GM19193 (cell line): ENCODE data around the gene HDAC1.

Experiments used
- POLR2A ChIP-seq: IDR thresholded peaks from 4 replicates; pipeline ENCODE4 v1.6.1; 2011; ENCODE audit not compliant: insufficient read depth, insufficient read length; ENCODE audit errors: extremely low read depth

The HDAC1 gene

DNA sequence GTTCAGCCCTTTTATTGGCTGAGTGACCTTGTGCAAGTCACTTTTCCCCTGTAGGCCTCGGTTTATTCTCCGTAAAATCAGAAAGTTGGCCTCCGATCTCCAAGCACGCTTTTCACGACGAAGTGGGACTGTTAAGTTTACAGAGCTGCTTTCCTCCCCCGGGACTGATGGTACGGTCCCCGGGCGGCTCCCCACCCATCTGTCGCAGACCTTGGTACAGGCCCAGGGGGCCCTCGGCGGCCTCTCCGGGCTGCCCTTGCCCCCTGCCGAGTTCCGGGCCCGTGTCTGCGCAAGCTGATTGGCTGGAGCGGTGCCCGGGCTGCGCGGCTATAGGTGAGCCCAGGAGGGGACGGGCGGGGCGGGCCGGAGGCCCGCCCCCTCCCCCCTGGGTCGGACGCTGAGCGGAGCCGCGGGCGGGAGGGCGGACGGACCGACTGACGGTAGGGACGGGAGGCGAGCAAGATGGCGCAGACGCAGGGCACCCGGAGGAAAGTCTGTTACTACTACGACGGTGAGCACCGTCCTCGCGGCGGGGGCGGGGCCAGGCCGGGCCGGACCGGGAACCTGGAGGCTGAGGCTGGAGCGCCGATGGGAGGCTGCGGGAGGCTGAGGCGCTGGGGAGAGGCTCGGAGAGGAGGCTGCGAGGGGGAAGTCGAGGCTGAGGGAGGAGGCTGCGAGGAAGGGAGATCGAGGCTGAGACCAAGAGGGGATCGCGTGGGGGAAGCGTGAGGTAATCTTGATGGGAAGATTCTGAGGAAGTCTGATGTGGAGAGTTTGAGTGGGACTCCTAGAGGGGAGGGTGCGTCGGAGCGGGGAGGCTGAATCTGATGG, at the start of gene HDAC1:
Gene HDAC1, plus strand, starts transcription at position 376 of the 831 bp plus-strand sequence. Its CDS starts 87 bp downstream, at position 463.
- TF ChIP-seq POLR2A: peak; percentile 78

DNA sequence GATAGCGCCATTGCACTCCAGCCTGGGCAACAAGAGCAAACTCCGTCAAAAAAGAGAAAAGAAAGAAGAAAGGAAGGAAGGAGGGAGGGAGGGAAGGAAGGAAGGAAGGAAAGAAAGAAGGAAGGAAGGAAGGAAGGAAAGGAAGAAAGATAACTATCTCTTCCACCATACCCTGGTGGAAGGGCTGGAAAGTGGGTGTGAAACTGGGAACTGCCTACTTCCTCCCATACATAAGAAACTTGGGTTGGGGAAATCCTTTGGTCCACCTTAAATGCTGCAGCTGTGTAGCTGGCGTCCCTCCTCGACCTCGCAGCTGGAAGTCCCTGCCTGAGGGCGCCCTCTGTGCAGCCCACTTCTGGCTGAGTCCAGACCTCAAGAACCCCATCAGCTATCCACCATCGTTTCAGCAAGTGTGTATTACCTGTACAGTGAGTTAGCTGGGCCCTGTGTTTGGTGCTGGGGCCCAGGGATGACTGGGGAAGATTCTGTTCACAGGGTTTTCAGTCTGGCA, 49.5 kb upstream of the HDAC1 start:
- no peak for TF ChIP-seq POLR2A

DNA sequence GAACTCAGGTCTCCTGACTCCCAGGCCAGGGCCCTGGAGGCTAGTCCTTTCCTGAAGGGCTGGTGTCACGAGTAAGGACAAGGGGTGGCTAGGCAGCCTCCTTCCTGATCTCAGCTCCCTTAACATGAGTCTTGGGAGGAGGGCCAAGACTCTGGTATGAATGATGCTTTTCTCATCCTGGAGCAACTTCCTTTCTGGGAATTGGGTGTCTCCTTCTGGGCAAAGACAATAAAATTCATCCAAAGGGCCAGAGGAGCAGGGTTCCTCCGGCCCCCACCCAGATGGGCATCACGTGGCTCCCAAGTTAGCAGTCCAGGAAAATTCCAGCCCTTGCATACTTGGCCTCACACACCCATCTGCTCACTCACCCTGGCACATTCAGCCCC, 45.0 kb upstream of the HDAC1 start, which contains the start of gene FAM167B:
Gene FAM167B, plus strand, starts transcription at position 335 of the 386 bp plus-strand sequence. CDS start 200 bp downstream, outside the sequence.
- no peak for TF ChIP-seq POLR2A

DNA sequence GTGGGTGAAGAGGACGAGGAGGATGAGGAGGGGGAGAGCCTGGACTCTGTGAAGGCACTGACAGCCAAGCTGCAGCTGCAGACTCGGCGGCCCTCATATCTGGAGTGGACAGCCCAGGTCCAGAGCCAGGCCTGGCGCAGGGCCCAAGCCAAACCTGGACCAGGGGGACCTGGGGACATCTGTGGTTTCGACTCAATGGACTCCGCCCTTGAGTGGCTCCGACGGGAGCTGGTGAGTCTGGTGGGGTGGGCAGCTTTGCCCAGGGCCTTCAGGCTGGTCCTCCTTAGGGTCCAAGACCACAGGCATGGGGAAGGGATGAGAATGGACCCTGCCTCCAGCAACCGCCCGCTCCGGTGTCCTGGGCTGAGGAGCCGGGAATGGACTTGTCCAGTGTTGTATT, 44.4 kb upstream of the HDAC1 start:
- no peak for TF ChIP-seq POLR2A

DNA sequence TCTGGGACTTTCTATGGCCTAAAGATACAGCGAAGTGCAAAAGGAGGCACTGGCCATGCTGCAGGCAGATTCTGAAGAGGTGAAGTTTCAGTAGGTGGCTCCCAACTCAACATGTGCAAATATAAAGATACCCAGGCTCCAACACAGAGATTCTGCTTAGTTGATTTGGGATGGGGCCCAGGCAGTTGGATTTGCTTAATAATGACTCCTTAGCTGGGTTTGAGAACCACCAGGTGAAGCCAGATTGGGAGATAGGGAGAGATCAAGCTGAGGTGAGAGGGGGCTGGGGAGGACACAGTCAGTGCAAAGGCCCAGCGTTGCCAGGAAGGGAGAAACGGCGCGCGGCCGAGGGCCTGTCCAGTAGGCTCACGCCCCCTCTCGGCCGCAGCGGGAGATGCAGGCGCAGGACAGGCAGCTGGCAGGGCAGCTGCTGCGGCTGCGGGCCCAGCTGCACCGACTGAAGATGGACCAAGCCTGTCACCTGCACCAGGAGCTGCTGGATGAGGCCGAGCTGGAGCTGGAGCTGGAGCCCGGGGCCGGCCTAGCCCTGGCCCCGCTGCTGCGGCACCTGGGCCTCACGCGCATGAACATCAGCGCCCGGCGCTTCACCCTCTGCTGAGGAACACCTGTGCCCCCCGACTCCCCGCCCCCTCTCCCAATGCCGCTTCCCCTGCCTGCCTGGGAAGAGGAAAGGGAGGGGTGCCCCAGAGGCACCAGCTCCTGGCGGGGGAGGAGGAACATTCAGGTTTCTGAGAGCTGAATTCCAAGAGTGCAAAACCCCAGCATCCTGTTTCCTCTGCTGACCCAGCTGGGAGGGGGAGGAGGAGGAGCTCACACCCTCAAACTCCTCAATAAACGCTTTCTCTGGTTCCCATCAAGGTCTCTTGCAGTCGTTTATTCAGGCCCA, 43.6 kb upstream of the HDAC1 start:
- TF ChIP-seq POLR2A: peak; percentile 37

DNA sequence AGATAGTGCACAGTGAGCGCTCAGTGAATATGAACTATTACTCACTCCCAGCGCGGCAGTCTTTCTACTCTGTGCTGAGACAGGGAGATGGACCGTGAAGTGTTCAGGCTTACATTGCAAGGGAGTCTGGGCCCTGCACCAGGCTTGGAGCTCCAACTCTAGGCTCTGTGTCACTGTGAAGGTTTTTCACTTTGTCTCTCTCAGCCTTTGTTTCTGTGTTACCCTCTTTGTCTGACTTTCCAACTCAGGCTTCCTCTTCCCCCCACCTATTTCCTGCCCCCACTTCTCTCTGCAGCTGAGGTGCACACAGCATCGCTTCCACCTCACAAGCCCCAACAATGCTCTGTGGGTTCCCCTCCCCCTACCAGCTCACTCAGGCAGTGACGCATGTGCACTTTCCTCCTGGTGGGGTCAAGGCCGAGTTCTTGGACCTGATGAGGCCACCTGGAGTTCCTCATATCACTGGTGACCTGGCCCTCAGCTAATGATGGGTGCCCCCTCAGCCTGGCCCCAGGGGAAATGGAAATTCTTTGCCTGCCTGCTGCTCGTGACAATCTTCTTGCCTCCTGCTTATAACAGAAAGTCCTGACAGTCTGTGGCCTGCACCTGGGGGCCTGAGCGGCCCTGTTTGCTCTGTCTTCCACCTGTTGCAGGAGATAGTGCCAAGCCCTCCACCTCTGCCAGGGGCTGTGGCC, 41.9 kb upstream of the HDAC1 start:
- TF ChIP-seq POLR2A: peak; percentile 64

DNA sequence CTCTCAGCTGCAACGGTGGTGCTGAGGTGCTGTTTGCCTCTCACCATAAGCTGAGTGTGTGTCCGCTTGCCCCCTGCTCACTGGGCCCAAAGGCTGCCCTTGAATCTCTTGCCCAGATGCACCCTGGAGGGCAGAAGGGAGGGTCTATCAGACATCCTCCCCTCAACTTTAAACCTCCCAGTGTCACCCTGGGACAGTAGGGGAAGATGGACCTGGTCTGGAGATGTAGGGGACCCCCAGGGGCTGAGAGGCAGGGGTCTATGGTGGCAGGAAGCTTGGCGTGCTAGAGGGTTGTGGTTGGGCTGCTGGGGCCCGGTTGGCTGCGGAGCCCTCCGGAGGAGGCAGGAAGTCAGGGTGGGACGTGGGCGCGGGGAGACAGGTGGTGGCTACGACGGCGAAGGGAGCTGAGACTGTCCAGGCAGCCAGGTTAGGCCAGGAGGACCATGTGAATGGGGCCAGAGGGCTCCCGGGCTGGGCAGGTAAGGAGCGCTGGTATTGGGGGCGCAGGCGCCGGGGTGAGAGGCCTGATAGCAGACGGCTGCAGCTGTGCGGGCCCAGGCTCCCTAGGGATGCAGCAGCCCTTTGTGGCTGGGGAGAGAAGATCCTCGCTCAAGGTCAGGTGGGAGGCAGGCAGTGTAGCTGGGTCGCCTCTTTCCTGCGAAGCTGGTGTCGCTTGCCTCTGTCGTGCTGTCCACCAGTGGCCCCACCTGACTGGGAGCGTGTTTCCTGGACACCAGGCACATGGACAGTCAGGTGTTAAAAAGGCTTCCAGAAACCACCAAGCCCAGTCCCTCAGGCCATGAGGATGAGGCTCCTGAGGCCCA, 40.8 kb upstream of the HDAC1 start, which contains the start of gene LCK:
Gene LCK, plus strand, starts transcription at position 373 of the 824 bp plus-strand sequence. CDS start 23,065 bp downstream, outside the sequence.
- TF ChIP-seq POLR2A: peak; percentile 75

DNA sequence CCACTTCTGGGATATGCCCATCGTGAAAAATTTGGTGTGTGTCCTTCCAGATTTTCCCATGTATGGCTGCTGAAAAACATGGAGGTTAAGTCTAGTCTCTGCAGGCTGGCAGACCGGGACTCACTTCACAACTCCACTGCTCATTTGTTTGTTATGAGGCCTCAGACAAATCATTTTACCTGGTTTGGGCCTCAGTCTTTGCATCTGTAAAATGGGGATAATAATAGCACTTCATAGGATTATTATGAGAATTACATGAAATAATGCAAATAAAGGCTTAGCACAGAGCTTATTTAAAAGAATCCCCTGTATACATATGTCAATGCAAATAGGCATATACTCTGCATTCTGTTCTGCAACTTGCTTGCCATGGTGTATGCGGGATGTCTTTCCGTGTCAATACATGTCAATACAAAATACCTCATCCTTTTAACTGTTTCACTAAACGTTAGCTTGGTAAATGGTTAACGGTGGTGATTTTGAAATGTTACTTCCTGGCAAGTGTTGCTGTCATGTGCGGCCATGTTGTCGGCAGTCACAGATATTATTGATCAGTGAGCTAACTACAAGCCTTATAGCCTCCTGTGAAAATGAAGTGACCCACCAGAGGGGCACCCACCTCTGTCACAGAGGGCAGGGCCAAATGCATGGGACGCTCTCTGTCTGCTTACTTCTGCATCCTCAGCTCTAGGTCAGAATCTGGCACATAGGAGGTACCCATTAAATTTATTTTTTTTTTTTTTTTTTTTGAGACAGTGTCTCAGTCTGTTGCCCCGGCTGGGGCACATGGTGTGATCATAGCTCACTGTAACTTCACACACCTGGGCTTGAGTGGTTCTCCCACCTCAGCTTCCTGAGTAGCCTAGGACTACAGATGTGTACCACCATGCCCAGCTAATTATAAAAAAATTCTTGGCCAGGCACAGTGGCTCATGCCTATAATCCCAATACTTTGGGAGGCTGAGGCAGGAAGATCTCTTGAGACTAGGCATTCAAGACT, 36.5 kb upstream of the HDAC1 start:
- TF ChIP-seq POLR2A: no peak

DNA sequence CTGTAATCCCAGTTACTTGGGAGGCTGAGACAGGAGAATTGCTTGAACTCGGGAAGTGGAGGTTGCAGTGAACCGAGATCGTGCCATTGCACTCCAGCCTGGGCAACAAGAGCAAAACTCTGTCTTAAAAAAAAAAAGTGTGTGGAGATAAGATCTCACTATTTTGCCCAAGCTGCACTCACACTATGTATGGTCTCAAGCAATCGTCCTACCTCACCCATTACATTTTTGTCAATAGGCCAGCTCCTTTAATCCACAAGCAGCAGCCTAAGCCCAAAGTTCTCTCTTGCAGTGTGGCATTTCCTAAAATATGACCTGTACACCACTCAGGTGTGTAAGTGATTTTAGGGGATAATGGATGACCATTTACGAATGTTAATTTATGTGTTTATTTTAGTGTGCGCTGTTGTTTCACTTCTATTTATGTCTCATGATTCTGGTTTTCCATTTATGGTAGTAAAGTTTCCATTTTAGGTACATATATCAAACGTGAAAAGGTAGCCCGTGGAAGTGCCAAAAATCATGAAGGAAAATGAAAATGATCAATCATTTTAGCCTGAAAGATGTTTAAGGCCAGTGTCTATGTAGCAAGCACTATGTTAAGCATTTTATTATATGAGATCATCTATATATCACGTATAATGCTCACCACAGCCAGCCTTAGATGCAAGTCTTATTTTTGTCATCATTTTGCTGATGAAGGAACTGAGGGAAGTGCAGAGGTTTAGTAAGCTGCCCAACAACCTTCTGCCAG, 35.2 kb upstream of the HDAC1 start:
- no peak for TF ChIP-seq POLR2A

DNA sequence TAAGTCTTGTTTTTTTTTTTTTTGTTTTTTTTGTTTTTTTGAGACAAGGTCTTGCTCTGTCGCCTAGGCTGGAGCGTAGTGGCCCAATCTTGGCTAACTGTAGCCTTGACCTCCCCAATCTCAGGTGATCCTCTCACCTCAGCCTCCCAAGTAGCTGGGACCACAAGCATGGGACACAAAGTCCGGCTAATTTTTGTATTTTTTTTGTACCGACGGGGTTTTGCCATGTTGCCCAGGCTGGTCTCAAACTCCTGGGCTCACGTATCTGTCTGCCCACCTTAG, 34.7 kb upstream of the HDAC1 start:
- no peak for TF ChIP-seq POLR2A

DNA sequence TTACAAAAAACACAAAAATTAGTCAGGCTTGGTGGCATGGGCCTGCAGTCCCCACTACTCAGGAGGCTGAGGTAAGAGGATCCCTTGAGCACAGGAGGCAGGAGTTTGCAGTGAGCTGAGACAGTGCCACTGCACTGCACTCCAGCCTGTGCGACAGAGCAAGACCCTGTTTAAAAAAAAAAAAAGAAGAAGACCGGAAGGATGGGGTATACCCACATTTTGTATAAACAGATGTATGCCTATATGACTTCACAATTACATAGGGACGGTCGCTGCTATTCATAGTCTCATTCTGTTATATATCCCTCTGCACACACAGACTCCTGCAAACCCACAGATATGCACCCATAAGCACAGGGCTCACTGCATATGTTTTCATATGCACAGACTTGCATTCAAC, 28.1 kb upstream of the HDAC1 start:
- no peak for TF ChIP-seq POLR2A

DNA sequence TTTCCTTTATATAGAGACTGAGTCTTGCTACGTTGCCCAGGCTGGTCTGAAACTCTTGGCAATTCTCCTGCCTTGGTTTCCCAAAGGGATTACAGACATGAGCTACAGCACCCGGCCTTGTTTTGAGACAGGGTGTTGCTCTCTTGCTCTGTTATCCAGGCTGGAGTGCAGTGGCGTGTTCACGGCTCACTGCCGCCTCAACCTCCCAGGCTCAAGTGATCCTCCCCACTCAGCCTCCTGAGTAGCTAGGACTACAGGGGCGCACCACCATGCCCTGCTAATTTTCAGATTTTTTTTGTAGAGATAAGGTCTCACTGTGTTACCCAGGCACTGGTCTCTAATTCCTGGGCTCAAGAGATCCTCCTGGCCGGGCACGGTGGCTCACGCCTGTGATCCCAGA, 26.0 kb upstream of the HDAC1 start:
- no peak for TF ChIP-seq POLR2A
